Bronchial epithelial cell (primary cell): Measurements from ENCODE around the gene ORC6. TPM values are rescaled to one million over a fixed set of nuclear protein-coding genes. Genes with fewer than 3 reads are reported as not detected.
A peak's percentile ranks its signal among the peaks of the same experiment; 100 is the strongest.

ENCODE experiments used
- DNase-seq: peaks from one replicate; pipeline ENCODE4 v3.0.0-alpha.2; 2010; ENCODE audit warnings: low read depth
- FAIRE-seq: peaks from 2 replicates; lab custom pipeline; 2011; peaks lifted over from hg19 to GRCh38; lab: Jason Lieb, UNC
- H3K27me3 ChIP-seq: 2 replicates; pipeline ENCODE4 v1.5.1; 2011; ENCODE audit warnings: low read length; ENCODE audit not compliant: control insufficient read depth, insufficient read depth
- H3K36me3 ChIP-seq: 2 replicates; pipeline ENCODE4 v1.5.1; 2011; ENCODE audit warnings: low read length; ENCODE audit not compliant: control insufficient read depth, insufficient read depth
- H3K4me3 ChIP-seq: 2 replicates; pipeline ENCODE4 v1.5.1; 2011; ENCODE audit warnings: mild to moderate bottlenecking, low read depth, low read length, control low read depth
- CTCF ChIP-seq: IDR thresholded peaks from 2 replicates; pipeline ENCODE4 v1.5.1; 2011; ENCODE audit warnings: mild to moderate bottlenecking, moderate library complexity, low read length, control low read depth, inconsistent platforms; ENCODE audit not compliant: insufficient read depth, severe bottlenecking
- total RNA-seq: library from RNA; depleted of rRNA; stranded (reverse); fragments of >200 nt; gene quantifications from 2 replicates; pipeline ENCODE4 v1.2.1, GENCODE V29; 2014

Gene ORC6
- total RNA-seq, 1 donor from 2014 or later, result 1.3 TPM

DNA sequence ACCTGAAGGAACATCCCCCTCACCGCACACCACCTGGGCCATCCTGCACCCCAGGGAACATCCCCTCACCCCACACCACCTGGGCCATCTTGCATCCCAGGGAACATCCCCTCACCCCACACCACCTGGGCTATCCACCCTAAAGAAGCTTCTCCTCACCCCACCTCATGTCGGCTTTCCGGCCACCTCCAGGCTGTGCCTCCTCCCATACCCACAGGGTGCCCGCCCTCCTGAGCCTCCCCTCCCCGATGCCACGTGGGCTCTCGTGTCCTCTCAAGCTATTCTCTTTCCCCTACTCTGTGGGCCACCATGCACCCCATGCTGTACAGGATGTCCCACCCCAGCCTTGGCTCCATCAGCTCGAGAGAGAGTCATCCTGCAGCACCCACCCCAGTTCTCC lies 40.7 kb downstream of the ORC6 start:
- H3K36me3 ChIP-seq, result no peaks in the 10 kb centered on the region
- no peak for FAIRE-seq
- no peak for TF ChIP-seq CTCF
- H3K27me3 ChIP-seq, result no peaks in the 10 kb centered on the region
- no peak overlapping the region for H3K4me3 ChIP-seq
- DNase-seq, result no peak

- no peak overlapping the region for H3K4me3 ChIP-seq
- FAIRE-seq (peak; percentile 75), DNase-seq (no peak)
- H3K36me3 ChIP-seq, result no peaks in the 10 kb centered on the region
- no peak for TF ChIP-seq CTCF
- H3K27me3 ChIP-seq, result no peaks in the 10 kb centered on the region
Measured at GRCh38 chr16:46730801-46731690, 41.6 kb downstream of the ORC6 start.

DNA sequence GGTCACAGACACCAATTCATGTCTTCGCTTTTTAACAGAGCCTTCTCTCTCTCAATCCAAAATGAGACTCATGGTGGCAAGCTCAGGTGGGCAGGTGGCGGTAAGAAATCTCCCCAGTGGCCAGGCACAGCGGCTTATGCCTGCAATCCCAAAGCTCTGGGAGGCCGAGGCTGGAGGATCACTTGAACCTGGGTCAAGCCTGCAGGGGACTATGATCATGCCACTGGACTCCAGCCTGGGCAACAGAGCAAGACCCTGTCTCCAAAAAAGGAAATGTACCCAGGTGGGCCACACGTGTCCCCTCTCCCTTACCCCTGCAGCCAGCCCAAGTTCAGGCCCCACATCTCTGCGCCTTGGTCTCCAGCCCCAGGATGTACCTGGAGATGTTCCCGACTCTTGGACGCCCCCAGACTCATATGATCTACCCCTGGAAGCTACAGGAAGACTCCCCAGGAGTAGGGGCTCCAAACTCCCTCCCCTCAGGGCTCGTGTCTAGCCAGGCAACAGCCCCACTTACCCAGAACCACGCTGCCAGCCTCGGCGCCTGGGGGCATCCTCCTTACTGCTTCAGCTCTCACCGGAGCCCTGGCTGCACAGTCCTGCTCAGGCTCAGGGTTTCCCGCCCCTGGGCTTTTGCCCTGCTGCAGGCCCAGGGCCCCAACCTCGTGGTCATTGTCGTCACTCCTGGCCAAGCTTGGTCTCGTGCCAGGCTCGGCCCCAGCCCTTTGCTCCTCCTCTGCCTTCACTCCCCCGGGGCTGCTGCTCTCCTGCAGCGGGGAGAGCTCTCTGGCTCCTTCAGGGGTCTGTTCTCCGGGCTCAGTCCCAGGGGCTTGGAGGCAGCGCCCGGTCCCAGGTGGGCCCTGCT lies 42.5 kb downstream of the ORC6 start:
- FAIRE-seq, result no peak

DNA sequence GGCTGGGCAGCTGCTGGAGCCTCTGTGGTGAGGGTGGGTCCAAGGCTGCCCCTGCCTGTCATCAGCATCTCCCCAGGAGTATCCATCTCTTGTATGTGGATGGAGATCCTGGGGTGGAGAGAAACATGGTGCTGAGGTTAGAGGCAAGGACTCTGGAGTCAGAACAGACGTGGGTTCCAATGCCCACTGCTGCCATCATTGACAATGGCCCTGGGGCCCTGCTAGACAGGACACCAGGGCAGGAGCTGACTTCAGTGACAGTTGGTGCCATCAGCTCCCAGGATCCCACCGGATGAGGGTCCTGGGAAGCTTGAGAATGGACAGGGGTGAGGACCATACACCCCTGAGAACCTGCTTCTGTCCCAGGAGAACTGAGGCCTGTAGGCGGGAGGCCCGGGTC lies 43.1 kb downstream of the ORC6 start:
- Histone ChIP-seq H3K27me3 (no peaks in the 10 kb centered on the region), H3K4me3 (no peak overlapping the region), H3K36me3 (no peaks in the 10 kb centered on the region)
- no peak for TF ChIP-seq CTCF
- DNase-seq (no peak), FAIRE-seq (no peak)

More for the DNA sequence above, 42.5 kb downstream of the ORC6 start:
- no peak for DNase-seq
- H3K27me3 ChIP-seq, result no peaks in the 10 kb centered on the region
- H3K36me3 ChIP-seq, result no peaks in the 10 kb centered on the region
- TF ChIP-seq CTCF, result no peak
- no peak overlapping the region for H3K4me3 ChIP-seq

- DNase-seq (no peak), FAIRE-seq (no peak)
- no peaks in the 10 kb centered on the region for H3K36me3 ChIP-seq
- TF ChIP-seq CTCF, result no peak
- no peaks in the 10 kb centered on the region for H3K27me3 ChIP-seq
- no peak overlapping the region for H3K4me3 ChIP-seq
Measured at GRCh38 chr16:46733319-46733830, 43.9 kb downstream of the ORC6 start.
